ENCODE results near the gene SLC37A1.

SLC37A1 gene

GRCh38 chr21:42621166-42621818, 107.6 kb downstream of the SLC37A1 start:
- no peaks in the 10 kb centered on the region for H3K36me3 ChIP-seq (ENCODE audit: insufficient read depth, low read length)
- no peak for TF ChIP-seq EZH2phosphoT487 (IDR thresholded peaks at IDR 0.05; ENCODE audit: borderline replicate concordance)
- TF ChIP-seq CTCF (conservative IDR thresholded peaks at IDR 0.05; ENCODE audit: low read length) = no peak
- H4K20me1 ChIP-seq (ENCODE audit: insufficient read depth, low read length, poor library complexity, severe bottlenecking) = no peaks in the 10 kb centered on the region
- H3K9ac ChIP-seq (ENCODE audit: low read depth, low read length, poor library complexity, severe bottlenecking) = no peak overlapping the region
- H3K27me3 ChIP-seq (ENCODE audit: insufficient read depth, low read length, poor library complexity, severe bottlenecking) = no peaks in the 10 kb centered on the region
- no peak overlapping the region for H3K4me2 ChIP-seq (ENCODE audit: low read depth, low read length, poor library complexity, severe bottlenecking)
- no peak overlapping the region for H3K4me3 ChIP-seq (ENCODE audit: low read length, poor library complexity, severe bottlenecking)
- peaks cover 14% of the 10 kb centered on the region for H3K4me1 ChIP-seq (ENCODE audit: insufficient read depth, low read length, poor library complexity, severe bottlenecking)
- no peaks in the 10 kb centered on the region for H3K9me2 ChIP-seq (replicated peaks; ENCODE audit: low read depth, low read length)
- no peak overlapping the region for H2AFZ ChIP-seq (ENCODE audit: low read length)
- H3K9me3 ChIP-seq (ENCODE audit: insufficient read depth, low read depth, low read length) = no peaks in the 10 kb centered on the region
- H3K79me2 ChIP-seq (ENCODE audit: insufficient read depth, low read length) = no peaks in the 10 kb centered on the region
- no peaks in the 10 kb centered on the region for H3F3A ChIP-seq (ENCODE audit: low read depth)

- TF ChIP-seq CTCF (conservative IDR thresholded peaks at IDR 0.05; ENCODE audit: low read length) = no peak
- no peak for TF ChIP-seq EZH2phosphoT487 (IDR thresholded peaks at IDR 0.05; ENCODE audit: borderline replicate concordance)
- Histone ChIP-seq H4K20me1 (ENCODE audit: insufficient read depth, low read length, poor library complexity, severe bottlenecking) (no peaks in the 10 kb centered on the region), H3K36me3 (ENCODE audit: insufficient read depth, low read length) (no peaks in the 10 kb centered on the region), H3K79me2 (ENCODE audit: insufficient read depth, low read length) (no peaks in the 10 kb centered on the region), H2AFZ (ENCODE audit: low read length) (no peak overlapping the region), H3K4me3 (ENCODE audit: low read length, poor library complexity, severe bottlenecking) (no peak overlapping the region), H3K4me2 (ENCODE audit: low read depth, low read length, poor library complexity, severe bottlenecking) (no peak overlapping the region), H3K27me3 (ENCODE audit: insufficient read depth, low read length, poor library complexity, severe bottlenecking) (no peaks in the 10 kb centered on the region), H3K9ac (ENCODE audit: low read depth, low read length, poor library complexity, severe bottlenecking) (no peak overlapping the region), H3K4me1 (ENCODE audit: insufficient read depth, low read length, poor library complexity, severe bottlenecking) (peaks cover 9% of the 10 kb centered on the region), H3F3A (ENCODE audit: low read depth) (no peaks in the 10 kb centered on the region), H3K9me2 (replicated peaks; ENCODE audit: low read depth, low read length) (no peaks in the 10 kb centered on the region), H3K9me3 (ENCODE audit: insufficient read depth, low read depth, low read length) (no peaks in the 10 kb centered on the region)
Observed at GRCh38 chr21:42621819-42622177, 108.1 kb downstream of the SLC37A1 start.

- H4K20me1 ChIP-seq (ENCODE audit: insufficient read depth, low read length, poor library complexity, severe bottlenecking) = no peaks in the 10 kb centered on the region
- no peaks in the 10 kb centered on the region for H3K36me3 ChIP-seq (ENCODE audit: insufficient read depth, low read length)
- H3K79me2 ChIP-seq (ENCODE audit: insufficient read depth, low read length) = no peaks in the 10 kb centered on the region
- no peaks in the 10 kb centered on the region for H3K9me2 ChIP-seq (replicated peaks; ENCODE audit: low read depth, low read length)
- no peaks in the 10 kb centered on the region for H3F3A ChIP-seq (ENCODE audit: low read depth)
- H2AFZ ChIP-seq (ENCODE audit: low read length) = no peak overlapping the region
- peaks cover 9% of the 10 kb centered on the region for H3K4me1 ChIP-seq (ENCODE audit: insufficient read depth, low read length, poor library complexity, severe bottlenecking)
- H3K9me3 ChIP-seq (ENCODE audit: insufficient read depth, low read depth, low read length) = no peaks in the 10 kb centered on the region
- H3K9ac ChIP-seq (ENCODE audit: low read depth, low read length, poor library complexity, severe bottlenecking) = no peak overlapping the region
- H3K27me3 ChIP-seq (ENCODE audit: insufficient read depth, low read length, poor library complexity, severe bottlenecking) = no peaks in the 10 kb centered on the region
- H3K4me3 ChIP-seq (ENCODE audit: low read length, poor library complexity, severe bottlenecking) = no peak overlapping the region
- H3K4me2 ChIP-seq (ENCODE audit: low read depth, low read length, poor library complexity, severe bottlenecking) = no peak overlapping the region
- no peak for TF ChIP-seq CTCF (conservative IDR thresholded peaks at IDR 0.05; ENCODE audit: low read length)
- TF ChIP-seq EZH2phosphoT487 (IDR thresholded peaks at IDR 0.05; ENCODE audit: borderline replicate concordance) = no peak
Observed at GRCh38 chr21:42622284-42622683, 108.6 kb downstream of the SLC37A1 start.

Data from Loucy (cell line).